GM11168 (cell line): ENCODE data around the gene TRIM38.
"Not testable (repeated sequence)": the region's sequence is repeated elsewhere in the genome, so short reads cannot be mapped to it uniquely, and the experiment has no call there.

Source experiments
- in situ Hi-C: fragments of 300-500 bp; cut with MboI; formaldehyde crosslinking; loops from one replicate; pipeline ENCODE4 v1.12.0; 2022; ENCODE audit warnings: low sequenced_read_pairs; ENCODE audit not compliant: unreplicated experiment

Gene TRIM38

DNA sequence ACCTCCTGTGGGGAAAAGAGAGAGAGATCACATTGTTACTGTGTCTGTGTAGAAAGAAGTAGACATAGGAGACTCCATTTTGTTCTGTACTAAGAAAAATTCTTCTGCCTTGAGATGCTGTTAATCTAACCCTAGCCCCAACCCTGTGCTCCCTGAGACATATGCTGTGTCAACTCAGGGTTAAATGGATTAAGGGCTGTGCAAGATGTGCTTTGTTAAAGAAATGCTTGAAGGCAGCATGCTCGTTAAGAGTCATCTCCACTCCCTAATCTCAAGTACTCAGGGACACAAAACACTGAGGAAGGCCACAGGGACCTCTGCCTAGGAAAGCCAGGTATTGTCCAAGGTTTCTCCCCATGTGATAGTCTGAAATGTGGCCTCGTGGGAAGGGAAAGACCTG lies 36.6 kb downstream of the TRIM38 start:
- in situ Hi-C loops: not testable (repeated sequence)

DNA sequence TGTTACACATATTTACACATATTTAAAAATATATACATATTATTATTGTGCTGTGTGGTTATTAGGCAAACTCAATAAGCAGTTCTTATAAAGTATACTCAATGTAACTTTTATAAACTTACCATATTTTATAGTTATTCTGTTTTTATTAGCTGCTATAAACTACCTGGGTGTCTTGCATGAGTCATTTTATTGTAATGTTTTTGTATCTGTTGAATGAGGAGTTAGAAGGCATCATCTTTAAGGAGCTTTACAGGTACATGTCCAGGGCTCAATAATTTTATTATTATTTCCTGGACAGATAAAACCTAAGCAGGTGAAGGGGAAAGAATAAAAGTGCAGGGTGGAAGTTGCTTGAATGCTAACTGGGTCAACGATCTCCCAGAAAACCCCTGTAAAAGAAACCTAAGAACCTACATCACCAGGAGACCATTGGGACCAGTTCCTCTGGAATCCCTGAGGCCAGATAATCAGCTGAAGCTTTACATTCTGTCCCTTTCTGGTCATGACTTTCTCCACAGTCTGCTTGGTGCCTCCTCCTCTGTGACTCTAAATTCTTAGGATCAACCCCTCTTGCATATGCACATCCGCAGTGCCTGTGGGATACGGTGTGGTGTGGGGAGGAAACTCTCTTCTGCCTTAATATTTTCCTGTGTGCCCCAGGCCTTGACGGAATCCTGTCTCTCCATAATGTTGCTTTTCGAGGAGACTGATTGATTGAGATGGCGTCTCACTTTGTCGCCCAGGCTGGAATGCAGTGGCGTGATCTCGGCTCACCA lies 38.0 kb downstream of the TRIM38 start:
- in situ Hi-C loops: no loop called here

- in situ Hi-C loops: no loop called here
These were observed 40.6 kb downstream of the TRIM38 start for GRCh38 chr6:26003102-26003694.

- in situ Hi-C loops: no loop called here
These were observed 43.7 kb downstream of the TRIM38 start for GRCh38 chr6:26006086-26006939.

DNA sequence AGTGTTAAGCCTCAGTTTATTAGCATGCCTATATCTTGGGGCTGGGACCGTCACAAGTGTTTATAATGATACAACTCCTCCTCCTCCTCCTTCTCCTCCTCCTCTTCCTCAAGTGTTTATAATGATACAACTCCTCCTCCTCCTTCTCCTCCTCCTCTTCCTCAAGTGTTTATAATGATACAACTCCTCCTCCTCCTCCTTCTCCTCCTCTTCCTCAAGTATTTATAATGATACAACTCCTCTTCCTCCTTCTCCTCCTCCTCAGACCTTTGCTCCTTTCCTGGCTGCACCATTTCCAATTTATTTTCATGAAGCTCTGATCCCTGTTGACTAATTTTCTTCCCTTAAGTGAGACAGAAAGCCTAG lies 44.3 kb downstream of the TRIM38 start:
- in situ Hi-C loops: not testable (repeated sequence)

GRCh38 chr6:26008470-26008869 lies 45.9 kb downstream of the TRIM38 start:
- in situ Hi-C loops: no loop called here

- in situ Hi-C loops: no loop called here
These were observed 47.2 kb downstream of the TRIM38 start for GRCh38 chr6:26009817-26010216.

DNA sequence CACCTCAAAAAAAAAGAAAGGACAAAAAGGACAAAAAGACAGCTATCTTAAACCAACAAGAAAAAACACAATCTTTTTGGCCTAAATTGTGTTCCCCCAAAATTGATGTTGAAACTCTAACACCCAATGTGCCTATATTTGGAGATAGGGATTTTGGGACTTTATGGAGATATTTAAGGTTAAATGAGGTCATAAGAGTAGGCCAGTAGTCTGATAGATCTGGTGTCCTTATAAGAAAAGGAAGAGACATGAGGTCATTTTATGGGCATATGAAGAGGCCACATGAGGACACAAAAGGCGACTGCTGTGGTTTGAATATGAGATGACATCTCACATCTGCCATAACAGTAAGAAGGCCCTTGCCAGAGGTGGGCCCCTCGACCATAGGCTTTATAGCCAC lies 49.5 kb downstream of the TRIM38 start:
- in situ Hi-C loops: no loop called here

DNA sequence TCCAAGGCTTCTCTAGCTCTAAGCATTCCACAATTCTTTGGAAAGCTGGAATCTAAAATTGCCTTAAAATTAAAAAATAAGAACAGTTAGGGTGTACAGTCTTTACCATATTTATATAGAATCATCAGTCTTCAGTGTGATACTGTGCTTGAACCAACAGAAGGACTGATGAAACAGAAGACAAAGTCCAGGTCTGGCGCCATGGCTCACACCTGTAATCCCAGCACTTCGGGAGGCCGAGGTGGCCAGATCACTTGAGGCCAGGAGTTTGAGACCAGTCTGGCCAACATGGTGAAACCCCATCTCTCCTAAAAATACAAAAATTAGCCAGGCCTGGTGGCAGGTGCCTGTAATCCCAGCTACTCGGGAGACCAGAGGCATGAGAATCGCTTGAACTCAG lies 51.8 kb downstream of the TRIM38 start:
- in situ Hi-C loops: not testable (repeated sequence)

GRCh38 chr6:26016245-26016962 lies 53.8 kb downstream of the TRIM38 start:
- in situ Hi-C loops: no loop called here

DNA sequence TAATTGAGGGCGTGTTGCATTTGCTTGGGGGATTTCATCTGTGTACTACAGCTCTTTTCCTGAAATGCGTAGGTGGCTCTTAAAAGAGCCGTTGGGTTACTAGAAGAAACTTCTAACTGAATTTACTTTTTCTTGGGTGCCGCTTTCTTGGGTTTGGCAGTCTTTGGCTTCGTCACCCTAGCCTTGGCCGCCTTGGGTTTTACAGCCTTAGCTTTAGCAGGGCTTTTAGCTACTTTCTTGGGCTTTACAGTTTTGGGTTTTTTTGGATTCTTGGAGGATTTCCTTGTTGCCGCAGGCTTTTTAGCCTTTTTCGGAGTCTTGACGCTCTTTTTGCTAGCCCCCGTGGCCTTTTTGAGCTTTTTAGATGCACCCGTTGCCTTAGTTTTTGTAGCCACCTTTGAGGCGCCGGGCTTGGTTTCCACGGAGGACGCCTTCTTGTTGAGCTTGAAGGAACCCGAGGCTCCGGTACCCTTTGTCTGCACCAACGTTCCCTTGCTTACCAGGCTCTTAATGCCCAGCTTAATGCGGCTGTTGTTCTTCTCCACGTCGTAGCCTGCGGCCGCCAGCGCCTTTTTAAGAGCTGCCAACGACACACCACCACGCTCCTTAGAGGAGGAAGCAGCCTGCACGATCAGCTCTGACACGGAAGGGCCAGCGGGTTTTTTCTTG lies 54.5 kb downstream of the TRIM38 start:
- in situ Hi-C loops: no loop called here

DNA sequence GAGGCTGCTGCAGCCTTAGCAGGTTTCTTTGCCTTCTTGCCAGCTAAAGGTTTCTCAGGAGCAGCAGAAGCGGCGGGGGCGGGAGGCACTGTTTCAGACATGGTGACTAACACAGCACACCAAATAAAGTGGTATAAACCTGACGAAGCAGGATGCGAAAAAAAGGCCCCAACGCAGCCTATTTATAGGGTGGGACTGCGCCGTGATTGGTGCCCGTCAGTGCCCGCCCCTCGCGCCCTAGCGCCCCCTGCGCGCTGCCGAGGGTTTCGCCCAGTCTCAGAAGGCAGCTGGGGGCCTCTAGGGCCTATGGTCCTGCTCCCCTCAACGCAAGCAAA lies 55.0 kb downstream of the TRIM38 start:
- in situ Hi-C loops: no loop called here

DNA sequence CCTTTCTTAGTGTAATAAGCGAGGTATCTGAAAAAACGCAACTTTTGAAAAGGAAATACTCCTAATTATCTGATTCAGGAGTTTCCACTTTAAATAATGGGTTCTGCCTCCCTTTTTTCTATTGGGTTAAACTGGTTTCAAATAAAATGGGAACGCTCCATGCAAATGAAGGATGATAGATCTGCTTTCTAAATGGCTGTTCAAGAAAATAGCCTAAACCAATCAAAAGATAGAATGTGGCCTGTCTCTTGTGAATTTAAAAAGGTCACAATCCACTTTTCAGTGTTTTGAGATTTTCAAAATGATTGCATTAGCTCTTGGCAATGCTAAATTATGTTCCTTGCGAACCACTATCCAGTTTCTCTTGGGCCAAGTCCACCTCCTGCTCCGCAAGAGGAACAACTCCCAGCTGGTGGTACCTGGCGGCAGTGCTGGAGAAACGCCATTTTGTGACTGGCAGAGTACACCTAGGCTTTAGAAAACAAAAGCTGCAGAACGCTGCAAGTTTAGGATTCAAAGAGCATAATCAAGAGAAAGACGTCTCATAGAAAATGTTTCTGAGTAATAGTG lies 56.7 kb downstream of the TRIM38 start:
- in situ Hi-C loops: no loop called here

DNA sequence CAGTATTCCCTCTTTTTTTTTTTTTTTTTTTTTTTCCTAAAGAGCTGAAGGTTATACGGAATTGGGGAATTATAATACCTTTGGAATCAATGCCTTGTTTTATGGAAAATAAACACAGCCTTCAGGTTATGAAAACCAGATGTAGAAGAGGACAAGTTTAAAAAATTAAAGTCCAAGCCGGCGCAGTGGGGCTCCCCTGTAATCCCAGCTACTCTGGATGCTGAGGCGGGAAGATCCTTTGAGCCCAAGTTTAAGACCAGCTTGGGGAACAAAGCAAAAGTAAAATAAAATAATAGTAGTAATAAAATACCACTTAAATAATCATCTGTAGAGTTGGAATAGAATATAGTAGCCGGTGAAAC lies 57.3 kb downstream of the TRIM38 start:
- in situ Hi-C loops: no loop called here

GRCh38 chr6:26020329-26021000 lies 57.9 kb downstream of the TRIM38 start:
- in situ Hi-C loops: no loop called here

DNA sequence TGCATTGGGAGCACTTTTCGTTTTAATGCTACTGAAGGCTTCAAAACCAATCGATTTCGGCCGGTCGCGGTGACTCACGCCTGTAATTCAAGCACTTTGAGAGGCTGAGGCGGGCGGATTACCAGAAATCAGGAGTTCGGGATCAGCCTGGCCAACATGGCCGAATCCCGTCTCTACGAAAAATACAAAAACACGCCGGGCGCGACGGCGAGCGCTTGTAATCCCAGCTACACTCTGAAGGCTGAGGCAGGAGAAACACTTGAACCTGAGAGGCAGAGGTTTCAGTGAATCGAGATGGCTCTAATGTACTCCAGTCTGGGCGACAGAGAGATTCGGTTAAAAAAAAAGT lies 58.4 kb downstream of the TRIM38 start:
- in situ Hi-C loops: no loop called here

DNA sequence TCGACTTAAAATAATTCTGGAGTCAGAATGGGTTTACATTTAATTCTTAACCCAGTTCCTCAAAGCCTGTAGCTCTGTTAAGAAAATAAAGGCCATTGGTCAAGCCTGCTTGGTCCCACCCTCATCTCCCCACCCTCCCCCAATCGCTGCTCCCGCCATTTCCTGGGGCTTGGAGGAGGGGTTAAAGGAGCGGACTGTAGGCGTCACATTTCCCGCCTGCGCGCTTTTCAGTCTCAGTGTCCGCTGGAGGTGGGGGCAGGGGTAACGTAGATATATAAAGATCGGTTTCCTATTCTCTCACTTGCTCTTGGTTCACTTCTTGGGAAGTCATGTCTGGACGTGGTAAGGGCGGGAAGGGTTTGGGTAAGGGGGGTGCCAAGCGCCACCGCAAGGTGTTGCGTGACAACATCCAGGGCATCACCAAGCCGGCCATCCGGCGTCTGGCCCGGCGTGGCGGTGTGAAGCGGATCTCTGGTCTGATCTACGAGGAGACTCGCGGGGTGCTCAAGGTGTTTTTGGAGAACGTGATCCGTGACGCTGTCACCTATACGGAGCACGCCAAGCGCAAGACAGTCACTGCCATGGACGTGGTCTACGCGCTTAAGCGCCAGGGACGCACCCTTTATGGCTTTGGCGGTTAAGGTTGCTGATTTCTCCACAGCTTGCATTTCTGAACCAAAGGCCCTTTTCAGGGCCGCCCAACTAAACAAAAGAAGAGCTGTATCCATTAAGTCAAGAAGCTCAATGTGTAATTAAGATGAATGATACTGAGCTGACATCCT lies 58.9 kb downstream of the TRIM38 start:
- in situ Hi-C loops: no loop called here

DNA sequence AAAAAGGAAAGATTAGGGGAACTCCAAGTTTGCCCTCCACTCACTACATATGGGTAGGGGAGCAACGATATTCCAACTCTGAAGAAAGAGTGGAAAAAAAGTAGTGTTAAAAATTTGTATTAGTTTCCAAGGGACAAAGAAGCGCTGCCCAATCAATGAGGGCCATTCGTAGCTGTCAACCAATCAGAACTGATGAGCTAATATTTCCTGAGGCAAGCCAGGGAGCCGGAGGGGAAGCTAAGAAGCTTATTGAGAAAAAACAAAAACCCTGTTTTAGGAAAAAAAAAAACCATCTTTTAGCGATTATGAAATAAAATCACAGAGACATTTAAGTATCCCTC lies 59.5 kb downstream of the TRIM38 start:
- in situ Hi-C loops: no loop called here

- in situ Hi-C loops: no loop called here
These were observed 60.1 kb downstream of the TRIM38 start for GRCh38 chr6:26022737-26023136.
